Trophoblast cell (in vitro differentiated cells and primary cell): ENCODE measurements around the gene CBY2.

ENCODE experiments used
- DNase-seq, 2 donors: peaks; one replicate each; pipeline ENCODE4 v3.0.0-alpha.2; 2016
- H2AFZ ChIP-seq: 2 replicates; pipeline ENCODE4 v1.6.1; 2013; ENCODE audit warnings: low read length, moderate library complexity, mild to moderate bottlenecking; ENCODE audit not compliant: insufficient read depth, poor library complexity
- H2AK5ac ChIP-seq: 2 replicates; pipeline ENCODE4 v1.6.1; 2013; ENCODE audit warnings: mild to moderate bottlenecking, low read length
- H2BK120ac ChIP-seq: 2 replicates; pipeline ENCODE4 v1.6.1; 2013; ENCODE audit warnings: low read length, mild to moderate bottlenecking, moderate library complexity; ENCODE audit not compliant: insufficient read depth, poor library complexity
- H2BK12ac ChIP-seq: 2 replicates; pipeline ENCODE4 v1.6.1; 2013; ENCODE audit warnings: mild to moderate bottlenecking, low read length, moderate library complexity
- H2BK5ac ChIP-seq: 2 replicates; pipeline ENCODE4 v1.6.1; 2013; ENCODE audit warnings: low read length, low read depth, moderate library complexity, mild to moderate bottlenecking; ENCODE audit not compliant: poor library complexity
- H3K14ac ChIP-seq: 2 replicates; pipeline ENCODE4 v1.6.1; 2013; ENCODE audit warnings: mild to moderate bottlenecking, low read length
- H3K18ac ChIP-seq: 2 replicates; pipeline ENCODE4 v1.6.1; 2013; ENCODE audit warnings: mild to moderate bottlenecking, low read length
- H3K23ac ChIP-seq: 2 replicates; pipeline ENCODE4 v1.6.1; 2013; ENCODE audit warnings: low read length
- H3K27ac ChIP-seq: 2 replicates; pipeline ENCODE4 v1.5.1; 2013; ENCODE audit warnings: low read depth, mild to moderate bottlenecking, inconsistent platforms, low read length, moderate library complexity
- H3K27me3 ChIP-seq: 2 replicates; pipeline ENCODE4 v1.6.1; 2013; ENCODE audit warnings: inconsistent platforms, mild to moderate bottlenecking, low read length, moderate library complexity; ENCODE audit not compliant: insufficient read depth
- H3K36me3 ChIP-seq, 2 experiments: 1 replicate in 1 of 2; 2 replicates in 1 of 2; pipeline ENCODE4 v1.6.1; 2013; ENCODE audit warnings: low read length in 2 of 2, mild to moderate bottlenecking in 2 of 2, moderate library complexity in 1 of 2; ENCODE audit not compliant: insufficient read depth in 2 of 2, control insufficient read depth in 1 of 2
- H3K4ac ChIP-seq: 2 replicates; pipeline ENCODE4 v1.6.1; 2013; ENCODE audit warnings: low read depth, mild to moderate bottlenecking, low read length, moderate library complexity
- H3K4me1 ChIP-seq, 2 experiments: 1 replicate in 1 of 2; 2 replicates in 1 of 2; pipeline ENCODE4 v1.6.1; 2013; ENCODE audit warnings: low read length in 2 of 2, mild to moderate bottlenecking in 2 of 2, moderate library complexity in 1 of 2; ENCODE audit not compliant: insufficient read depth in 2 of 2, control insufficient read depth in 1 of 2
- H3K4me2 ChIP-seq: 2 replicates; pipeline ENCODE4 v1.6.1; 2013; ENCODE audit warnings: inconsistent platforms, mild to moderate bottlenecking, low read length, moderate library complexity
- H3K4me3 ChIP-seq: 2 replicates; pipeline ENCODE4 v1.5.1; 2013; ENCODE audit warnings: mild to moderate bottlenecking, low read depth, low read length, inconsistent platforms
- H3K79me1 ChIP-seq: one replicate; pipeline ENCODE4 v1.6.1; 2013; ENCODE audit warnings: low read length
- H3K79me2 ChIP-seq: 2 replicates; pipeline ENCODE4 v1.6.1; 2013; ENCODE audit warnings: low read length, mild to moderate bottlenecking; ENCODE audit not compliant: control insufficient read depth, insufficient read depth, poor library complexity
- H3K9ac ChIP-seq: 2 replicates; pipeline ENCODE4 v1.6.1; 2013; ENCODE audit warnings: mild to moderate bottlenecking, low read length
- H3K9me3 ChIP-seq: 2 replicates; pipeline ENCODE4 v1.6.1; 2013; ENCODE audit warnings: low read depth, mild to moderate bottlenecking, control low read depth, inconsistent platforms, low read length; ENCODE audit not compliant: insufficient read depth
- H4K12ac ChIP-seq: 2 replicates; pipeline ENCODE4 v1.6.1; 2013; ENCODE audit warnings: low read depth, mild to moderate bottlenecking, low read length, moderate library complexity
- H4K8ac ChIP-seq: 2 replicates; pipeline ENCODE4 v1.6.1; 2013; ENCODE audit warnings: low read depth, mild to moderate bottlenecking, low read length, moderate library complexity
- H4K91ac ChIP-seq: one replicate; pipeline ENCODE4 v1.6.1; 2013; ENCODE audit warnings: low read depth, mild to moderate bottlenecking, low read length, moderate library complexity
- WGBS: extraction: QIAGEN DNeasy Blood & Tissue Kit; methylation state at CpG from one replicate; pipeline ENCODE4 v1.1.7; 2013; ENCODE audit warnings: missing lambda C conversion rate; ENCODE audit not compliant: insufficient read length, insufficient coverage; ENCODE audit errors: extremely low coverage; 5-methylcytosine and 5-hydroxymethylcytosine counted together

CBY2 gene

DNA sequence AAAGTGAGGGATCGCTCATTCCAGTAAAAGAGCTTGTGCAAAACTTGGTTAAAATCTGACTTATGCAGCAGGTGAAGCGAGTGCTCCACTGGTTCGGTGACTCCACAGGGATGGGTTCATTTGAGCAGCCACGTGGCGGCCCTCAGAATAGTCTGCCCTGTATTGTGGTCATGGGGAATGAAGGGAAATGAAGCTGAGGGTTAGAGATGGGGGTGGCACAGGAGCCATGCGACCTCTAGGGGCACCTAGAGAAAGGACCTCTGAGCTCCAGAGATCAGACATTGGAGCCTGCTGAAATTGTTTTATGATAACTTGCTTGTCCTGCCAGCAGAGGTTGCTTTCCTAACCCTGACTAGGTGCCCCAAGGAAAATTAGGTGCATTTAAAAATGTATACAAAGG, 26.6 kb downstream of the CBY2 start:
- H3K79me1 ChIP-seq, result no peaks in the 10 kb centered on the region
- no peak overlapping the region for H3K14ac ChIP-seq
- H3K27ac ChIP-seq, result no peak overlapping the region
- H3K4ac ChIP-seq, result no peak overlapping the region
- H3K27me3 ChIP-seq, result no peaks in the 10 kb centered on the region
- no peak overlapping the region for H3K9ac ChIP-seq
- H2BK120ac ChIP-seq, result no peak overlapping the region
- no peaks in the 10 kb centered on the region for H3K36me3 ChIP-seq
- no peak overlapping the region for H2AFZ ChIP-seq
- H4K8ac ChIP-seq, result no peak overlapping the region
- H2BK5ac ChIP-seq, result no peak overlapping the region
- no CpG with 5 or more reads among the region's 6 CpGs for WGBS
- no peak overlapping the region for H3K4me2 ChIP-seq
- no peak overlapping the region for H4K91ac ChIP-seq
- H2BK12ac ChIP-seq, result no peak overlapping the region
- H3K23ac ChIP-seq, result no peak overlapping the region
- H3K9me3 ChIP-seq, result no peaks in the 10 kb centered on the region
- no peak overlapping the region for H3K4me3 ChIP-seq
- no peak overlapping the region for H2AK5ac ChIP-seq
- H4K12ac ChIP-seq, result no peak overlapping the region
- peak in 1 of 2 donors; percentile 36 for DNase-seq
- H3K79me2 ChIP-seq, result no peaks in the 10 kb centered on the region
- no peak overlapping the region for H3K18ac ChIP-seq
- no peaks in the 10 kb centered on the region for H3K4me1 ChIP-seq

DNA sequence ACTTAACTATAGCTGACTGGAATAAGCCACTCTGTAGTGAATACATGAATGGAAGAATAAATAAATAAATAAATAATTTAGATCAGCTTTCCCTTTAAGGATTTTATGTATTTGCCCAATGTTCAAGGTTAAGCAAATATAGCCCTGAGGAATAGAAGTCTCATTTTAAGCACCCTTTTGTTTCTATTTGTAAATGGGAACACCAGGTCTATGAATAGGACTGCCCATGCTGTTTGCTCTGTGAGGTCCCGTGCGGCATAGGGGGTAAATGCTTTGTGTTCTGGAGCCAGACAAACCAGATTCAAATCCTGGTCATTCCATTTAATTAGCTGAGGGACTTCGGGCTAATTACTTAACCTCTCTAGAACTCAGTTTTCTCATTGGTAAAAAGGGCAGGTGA, 29.3 kb downstream of the CBY2 start:
- H3K36me3 ChIP-seq, result no peaks in the 10 kb centered on the region
- no peaks in the 10 kb centered on the region for H3K27me3 ChIP-seq
- H4K91ac ChIP-seq, result no peak overlapping the region
- no peak overlapping the region for H3K9ac ChIP-seq
- no peak overlapping the region for H3K23ac ChIP-seq
- H4K8ac ChIP-seq, result no peak overlapping the region
- no peak overlapping the region for H3K18ac ChIP-seq
- no peak overlapping the region for H3K4me2 ChIP-seq
- H3K14ac ChIP-seq, result no peak overlapping the region
- H3K79me2 ChIP-seq, result no peaks in the 10 kb centered on the region
- H2AFZ ChIP-seq, result no peak overlapping the region
- H3K4me3 ChIP-seq, result no peak overlapping the region
- H4K12ac ChIP-seq, result no peak overlapping the region
- no peak for DNase-seq
- H2BK120ac ChIP-seq, result no peak overlapping the region
- no peaks in the 10 kb centered on the region for H3K79me1 ChIP-seq
- no peaks in the 10 kb centered on the region for H3K4me1 ChIP-seq
- no peak overlapping the region for H3K27ac ChIP-seq
- no peaks in the 10 kb centered on the region for H3K9me3 ChIP-seq
- WGBS, result no CpG with 5 or more reads among the region's 3 CpGs
- H2AK5ac ChIP-seq, result no peak overlapping the region
- no peak overlapping the region for H3K4ac ChIP-seq
- H2BK12ac ChIP-seq, result no peak overlapping the region
- H2BK5ac ChIP-seq, result no peak overlapping the region

DNA sequence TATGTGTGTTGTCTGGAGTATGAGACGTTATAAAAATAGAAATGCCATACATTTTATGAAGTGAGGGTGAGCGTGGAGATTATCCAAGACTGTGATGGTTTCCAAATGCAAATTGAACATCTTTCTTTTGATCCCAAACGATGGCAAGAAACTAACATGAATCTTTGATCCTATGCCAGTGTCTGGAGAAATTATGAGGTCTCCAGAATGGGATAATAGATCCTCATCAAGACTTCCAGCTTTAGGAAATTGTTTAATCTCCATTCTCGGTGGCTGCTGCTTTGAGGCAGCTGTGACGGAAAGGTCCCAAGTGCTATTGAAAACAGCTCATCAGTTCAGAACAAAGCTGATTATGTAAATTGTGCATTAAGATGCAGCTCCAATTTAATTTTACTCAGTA, 30.8 kb downstream of the CBY2 start:
- Histone ChIP-seq H3K9me3 (peaks cover 3% of the 10 kb centered on the region), H3K27ac (no peak overlapping the region), H2AFZ (no peak overlapping the region), H2AK5ac (no peak overlapping the region), H2BK5ac (no peak overlapping the region), H4K12ac (no peak overlapping the region), H3K36me3 (no peaks in the 10 kb centered on the region), H3K4me3 (no peak overlapping the region), H2BK12ac (no peak overlapping the region), H3K18ac (no peak overlapping the region), H3K14ac (no peak overlapping the region), H3K9ac (no peak overlapping the region), H3K4ac (no peak overlapping the region), H3K79me1 (no peaks in the 10 kb centered on the region), H4K91ac (no peak overlapping the region), H4K8ac (no peak overlapping the region), H3K23ac (no peak overlapping the region), H3K79me2 (no peaks in the 10 kb centered on the region), H3K27me3 (no peaks in the 10 kb centered on the region), H3K4me1 (no peaks in the 10 kb centered on the region), H3K4me2 (no peak overlapping the region), H2BK120ac (no peak overlapping the region)
- whole genome bisulfite sequencing, result 100% methylated on average over 1 of the region's 5 CpGs
- no peak for DNase-seq

DNA sequence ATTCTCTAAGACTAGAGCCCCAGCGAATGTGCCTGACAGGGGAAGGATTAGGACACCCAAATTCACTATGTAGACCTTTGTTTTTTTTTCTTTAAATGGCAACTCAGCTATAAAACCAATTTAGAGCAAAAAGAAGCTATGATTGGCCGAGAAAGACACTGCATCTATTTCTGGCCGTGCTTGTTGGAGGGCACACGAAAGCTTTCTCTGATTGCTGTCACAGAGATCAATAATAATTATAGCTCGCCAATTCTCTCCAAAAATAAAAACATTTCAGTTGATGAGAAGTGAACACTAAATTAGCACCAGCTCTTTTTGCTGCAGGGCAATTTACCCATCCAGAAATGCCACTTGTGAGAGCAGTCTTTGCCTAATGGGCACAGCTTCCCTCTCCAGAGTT, 31.2 kb downstream of the CBY2 start:
- no peak overlapping the region for H3K9ac ChIP-seq
- no peak overlapping the region for H3K27ac ChIP-seq
- H3K79me1 ChIP-seq, result no peaks in the 10 kb centered on the region
- H2BK5ac ChIP-seq, result no peak overlapping the region
- H4K8ac ChIP-seq, result no peak overlapping the region
- no peak overlapping the region for H3K4me3 ChIP-seq
- no peaks in the 10 kb centered on the region for H3K27me3 ChIP-seq
- no peaks in the 10 kb centered on the region for H3K79me2 ChIP-seq
- H3K23ac ChIP-seq, result no peak overlapping the region
- no peak overlapping the region for H3K18ac ChIP-seq
- no peak overlapping the region for H3K4me2 ChIP-seq
- no peak overlapping the region for H2BK12ac ChIP-seq
- peaks cover 3% of the 10 kb centered on the region for H3K9me3 ChIP-seq
- no peak overlapping the region for H4K12ac ChIP-seq
- H4K91ac ChIP-seq, result no peak overlapping the region
- H2AFZ ChIP-seq, result no peak overlapping the region
- H3K14ac ChIP-seq, result no peak overlapping the region
- no peak overlapping the region for H3K4ac ChIP-seq
- no CpG with 5 or more reads among the region's 5 CpGs for whole genome bisulfite sequencing
- DNase-seq, result no peak
- no peaks in the 10 kb centered on the region for H3K4me1 ChIP-seq
- H3K36me3 ChIP-seq, result no peaks in the 10 kb centered on the region
- no peak overlapping the region for H2BK120ac ChIP-seq
- no peak overlapping the region for H2AK5ac ChIP-seq
